A549 (cell line): ENCODE results near the gene ACSL4. TPM values are rescaled to one million over a fixed set of nuclear protein-coding genes. Genes with fewer than 3 reads are reported as not detected.
A peak's percentile ranks its signal among the peaks of the same experiment; 100 is the strongest.

ENCODE experiments used
- ATAC-seq, 2 experiments: fragments of 200-7000 bp in 1 of 2; fragments of >200 bp in 1 of 2; cut with Nextera tagmentation in 1 of 2; cut with Tn5 transposase in 1 of 2; 3 replicates each; pipeline versions ENCODE4 v1.8.0 to v1.9.1; 2018 to 2020; ENCODE audit warnings: mild to moderate bottlenecking in 1 of 2, moderate library complexity in 1 of 2
- CTCF ChIA-PET: fragments of 300-600 bp; sonication (Branson Sonifier 250); formaldehyde crosslinking; extraction: SDS; loops from one replicate; lab custom pipeline; 2021; ENCODE audit warnings: antibody characterized with exemption, inconsistent platforms; lab: Yijun Ruan, JAX
- POLR2A ChIA-PET: fragments of 350-600 bp; formaldehyde crosslinking; extraction: SDS; loops from one replicate; lab custom pipeline; 2021; ENCODE audit warnings: antibody characterized with exemption, inconsistent platforms; lab: Yijun Ruan, JAX
- DNase-seq, 2 experiments: peaks; one replicate each; pipeline versions ENCODE4 v3.0.0 to v3.0.0-alpha.2; 2011 to 2016; ENCODE audit warnings: low read depth in 1 of 2, low spot score in 1 of 2
- FAIRE-seq: peaks from 2 replicates; lab custom pipeline; 2011; peaks lifted over from hg19 to GRCh38; lab: Jason Lieb, UNC
- H3K27ac ChIP-seq, 2 experiments: fragments of >200 bp; sonication (Bioruptor Twin); formaldehyde crosslinking; 3 replicates each; pipeline ENCODE4 v1.5.1; 2016 to 2017
- H3K4me1 ChIP-seq: fragments of >200 bp; sonication (Bioruptor Twin); formaldehyde crosslinking; 3 replicates; pipeline ENCODE4 v1.6.1; 2016
- H3K4me2 ChIP-seq: fragments of >200 bp; sonication (Bioruptor Twin); formaldehyde crosslinking; 3 replicates; pipeline ENCODE4 v1.6.1; 2016
- H3K4me3 ChIP-seq: fragments of >200 bp; sonication (Bioruptor Twin); formaldehyde crosslinking; 3 replicates; pipeline ENCODE4 v1.5.1; 2016
- H3K9me3 ChIP-seq: fragments of >200 bp; sonication (Bioruptor Twin); formaldehyde crosslinking; 3 replicates; pipeline ENCODE4 v1.6.1; 2016
- ATOH8 ChIP-seq: fragments of 250-450 bp; sonication (Bioruptor Pico); IDR thresholded peaks from 2 replicates; pipeline ENCODE4 v1.5.0; 2020; ENCODE audit warnings: low read depth, mild to moderate bottlenecking, moderate library complexity
- CBX2 ChIP-seq: fragments of 200-600 bp; sonication (generic); IDR thresholded peaks from 2 replicates; pipeline ENCODE4 v1.6.1; 2016; ENCODE audit warnings: low read depth, mild to moderate bottlenecking, borderline replicate concordance
- CEBPB ChIP-seq, 2 experiments: fragments of >200 bp in 1 of 2; sonication (Bioruptor Twin) in 1 of 2; formaldehyde crosslinking in 1 of 2; IDR thresholded peaks; 2 replicates each; pipeline ENCODE4 v1.6.1; 2012 to 2016
- EHMT2 ChIP-seq: fragments of 200-600 bp; sonication (generic); IDR thresholded peaks from 2 replicates; pipeline ENCODE4 v1.6.1; 2016; ENCODE audit warnings: antibody characterized with exemption, low read depth, mild to moderate bottlenecking, moderate library complexity
- ELK1 ChIP-seq: fragments of 150-350 bp; IDR thresholded peaks from 2 replicates; pipeline ENCODE4 v1.6.1; 2014; ENCODE audit warnings: low read depth, mild to moderate bottlenecking, low read length
- ESRRA ChIP-seq: fragments of 150-350 bp; IDR thresholded peaks from 2 replicates; pipeline ENCODE4 v1.6.1; 2014; ENCODE audit warnings: mild to moderate bottlenecking, low read length, borderline replicate concordance
- GATA3 ChIP-seq: IDR thresholded peaks from 2 replicates; pipeline ENCODE4 v1.6.1; 2012; ENCODE audit warnings: borderline replicate concordance
- HES2 ChIP-seq: fragments of >200 bp; sonication (Bioruptor Twin); formaldehyde crosslinking; IDR thresholded peaks from 2 replicates; pipeline ENCODE4 v1.6.1; 2016
- JUNB ChIP-seq: fragments of >200 bp; sonication (Bioruptor Twin); formaldehyde crosslinking; IDR thresholded peaks from 2 replicates; pipeline ENCODE4 v1.6.1; 2016
- KDM1A ChIP-seq: fragments of 200-600 bp; sonication (generic); IDR thresholded peaks from 2 replicates; pipeline ENCODE4 v1.6.1; 2016; ENCODE audit warnings: low read depth, mild to moderate bottlenecking
- MAFK ChIP-seq: fragments of 450-650 bp; IDR thresholded peaks from 2 replicates; pipeline ENCODE4 v1.6.1; 2014; ENCODE audit not compliant: partially characterized antibody
- NR3C1 ChIP-seq: fragments of >200 bp; sonication (Bioruptor Twin); formaldehyde crosslinking; IDR thresholded peaks from 3 replicates; pipeline ENCODE4 v1.6.1; 2017
- PBX3 ChIP-seq: IDR thresholded peaks from 2 replicates; pipeline ENCODE4 v1.6.1; 2012
- PHF8 ChIP-seq: fragments of 200-600 bp; sonication (generic); IDR thresholded peaks from 2 replicates; pipeline ENCODE4 v1.6.1; 2016; ENCODE audit warnings: low read depth, mild to moderate bottlenecking, antibody characterized with exemption, moderate library complexity, borderline replicate concordance
- POLR2AphosphoS2 ChIP-seq: conservative IDR thresholded peaks from 2 replicates; pipeline ENCODE4 v1.6.1; 2012; ENCODE audit warnings: low read length, improper control_type of control experiment, inconsistent platforms
- RAD21 ChIP-seq, 2 experiments: fragments of >200 bp in 1 of 2; sonication (Bioruptor Twin) in 1 of 2; formaldehyde crosslinking in 1 of 2; IDR thresholded peaks in 1 of 2; conservative IDR thresholded peaks in 1 of 2; 2 replicates in 1 of 2; 3 replicates in 1 of 2; pipeline ENCODE4 v1.6.1; 2012 to 2018; ENCODE audit warnings: inconsistent platforms in 1 of 2
- RARB ChIP-seq: fragments of 250-450 bp; sonication (Bioruptor Pico); IDR thresholded peaks from 2 replicates; pipeline ENCODE4 v1.8.0; 2021; ENCODE audit warnings: mild to moderate bottlenecking, moderate library complexity
- TP53 ChIP-seq: fragments of 250-450 bp; sonication (Bioruptor Pico); IDR thresholded peaks from 2 replicates; pipeline ENCODE4 v1.5.0; 2021; ENCODE audit warnings: mild to moderate bottlenecking, moderate library complexity
- USF2 ChIP-seq: fragments of 450-650 bp; IDR thresholded peaks from 2 replicates; pipeline ENCODE4 v1.6.1; 2014; ENCODE audit warnings: antibody characterized with exemption
- ZNF302 ChIP-seq: fragments of 250-450 bp; sonication (Bioruptor Pico); IDR thresholded peaks from 2 replicates; pipeline ENCODE4 v1.9.0; 2021; ENCODE audit warnings: inconsistent platforms, mild to moderate bottlenecking, moderate library complexity
- ZSCAN20 ChIP-seq: fragments of 250-450 bp; sonication (Bioruptor Pico); IDR thresholded peaks from 2 replicates; pipeline ENCODE4 v1.8.0; 2022; ENCODE audit warnings: mild to moderate bottlenecking, moderate library complexity
- WGBS: methylation state at CpG from one replicate; pipeline ENCODE4 v1.1.6; 2017; ENCODE audit errors: missing lambda C conversion rate; 5-methylcytosine and 5-hydroxymethylcytosine counted together
- polyA plus RNA-seq, 4 experiments: library from polyadenylated mRNA; depleted of rRNA in 3 of 4; stranded (reverse); fragments of >200 nt; fragmentation: RNase III in 1 of 4; extraction: RNeasy Plus Mini Kit Qiagen cat#74134 plus additional on column Dnase treatment in 1 of 4; gene quantifications; 2 replicates in 3 of 4; 3 replicates in 1 of 4; pipeline ENCODE4 v1.2.3, GENCODE V29; 2011 to 2017

The ACSL4 gene
- polyA plus RNA-seq, 2 of the 4 experiments (the other 2 are of a cell fraction), result 31.6 to 36.8 TPM

GRCh38 chrX:109719264-109719663, 13.8 kb downstream of the ACSL4 start:
- H3K9me3 ChIP-seq, result no peaks in the 10 kb centered on the region
- ATAC-seq (no peak), FAIRE-seq (peak; percentile 76), DNase-seq (no peak)
- H3K4me3 ChIP-seq, result no peak overlapping the region
- H3K27ac ChIP-seq, result no peak overlapping the region
- CTCF ChIA-PET, result interaction anchor here (1.1 to 3.3 kb wide), 4 partner anchors 10 to 172 kb away, joined by 3 to 17 read pairs (median 7); no protein-coding TSS in a partner anchor
- no peak overlapping the region for H3K4me2 ChIP-seq
- TF ChIP-seq POLR2AphosphoS2 (no peak), USF2 (no peak)
- WGBS, result 94% methylated on average over 2 of the region's 2 CpGs
- POLR2A ChIA-PET, result interaction anchor here (0.6 kb wide), 1 partner anchor 203 kb away, joined by 5 read pairs; no protein-coding TSS in a partner anchor
- peaks cover 24% of the 10 kb centered on the region for H3K4me1 ChIP-seq

- ChIA-PET POLR2A (no interaction called here), CTCF (interaction anchor here (1.5 to 9.1 kb wide), 2 partner anchors 141 to 430 kb away, joined by 3 to 147 read pairs; no protein-coding TSS in a partner anchor)
- FAIRE-seq (no peak), ATAC-seq (no peak), DNase-seq (no peak)
- WGBS, result 68% methylated on average over 1 of the region's 1 CpG
- Histone ChIP-seq H3K4me1 (peaks cover 33% of the 10 kb centered on the region), H3K4me3 (no peak overlapping the region), H3K9me3 (no peaks in the 10 kb centered on the region), H3K27ac (no peak overlapping the region), H3K4me2 (no peak overlapping the region)
- TF ChIP-seq MAFK (no peak), TP53 (CRISPR knock-in tag) (no peak), RAD21 (conservative IDR thresholded peaks at IDR 0.05 in 1 of 2, IDR thresholded peaks at IDR 0.05 in 1 of 2) (no peak), ATOH8 (CRISPR knock-in tag) (no peak), KDM1A (no peak), PHF8 (no peak), CEBPB (IDR thresholded peaks at IDR 0.05) (no peak), ZNF302 (no peak), RARB (CRISPR knock-in tag) (no peak), EHMT2 (no peak), PBX3 (no peak), HES2 (no peak), ZSCAN20 (CRISPR knock-in tag) (no peak), ESRRA (no peak), ELK1 (no peak), NR3C1 (no peak), JUNB (no peak), GATA3 (no peak), CBX2 (no peak)
Observed at GRCh38 chrX:109716431-109717028, 16.5 kb downstream of the ACSL4 start.
